ENCODE measurements around the gene PRR32. TPM values are rescaled to one million over a fixed set of nuclear protein-coding genes. Genes with fewer than 3 reads are reported as not detected.

Gene PRR32
- polyA plus RNA-seq, 1 donor from 2014 or later: not detected

- no peak overlapping the region for H3K27ac ChIP-seq (ENCODE audit: low read length)
- no peak overlapping the region for H2AFZ ChIP-seq (ENCODE audit: low read depth, low read length)
- H3K9me3 ChIP-seq (ENCODE audit: low read length): no peaks in the 10 kb centered on the region
- TF ChIP-seq EZH2 (IDR thresholded peaks at IDR 0.05; ENCODE audit: borderline replicate concordance, insufficient read depth, low read length, poor library complexity, severe bottlenecking): no peak
- no peak for TF ChIP-seq EP300 (conservative IDR thresholded peaks at IDR 0.05; ENCODE audit: poor library complexity, severe bottlenecking)
- no peak for TF ChIP-seq POLR2AphosphoS5 (IDR thresholded peaks at IDR 0.05)
- no peak for TF ChIP-seq RAD21 (conservative IDR thresholded peaks at IDR 0.05)
- no peak for TF ChIP-seq SMC3 (conservative IDR thresholded peaks at IDR 0.05; ENCODE audit: poor library complexity)
- TF ChIP-seq REST (IDR thresholded peaks at IDR 0.05; ENCODE audit: borderline replicate concordance): no peak
- no peak for TF ChIP-seq TAF1 (IDR thresholded peaks at IDR 0.05; ENCODE audit: low read depth)
- no peak for TF ChIP-seq CTCF (IDR thresholded peaks at IDR 0.05; ENCODE audit: poor library complexity, severe bottlenecking)
- no peak for TF ChIP-seq MXI1 (conservative IDR thresholded peaks at IDR 0.05; ENCODE audit: poor library complexity, severe bottlenecking)
- no peaks in the 10 kb centered on the region for H3K36me3 ChIP-seq (ENCODE audit: insufficient read depth, low read length)
- H3K79me2 ChIP-seq (replicated peaks; ENCODE audit: insufficient read depth, low read length): no peaks in the 10 kb centered on the region
- H3K4me3 ChIP-seq (ENCODE audit: low read length): no peak overlapping the region
- no peaks in the 10 kb centered on the region for H3K27me3 ChIP-seq (ENCODE audit: insufficient read depth, low read depth, low read length)
- H3K4me2 ChIP-seq (ENCODE audit: low read length): no peak overlapping the region
- no peak overlapping the region for H3K9ac ChIP-seq (ENCODE audit: low read length)
- H4K20me1 ChIP-seq (ENCODE audit: insufficient read depth): no peaks in the 10 kb centered on the region
- H3F3A ChIP-seq (ENCODE audit: insufficient read depth, low read length, poor library complexity, severe bottlenecking): no peaks in the 10 kb centered on the region
- no peaks in the 10 kb centered on the region for H3K9me2 ChIP-seq (ENCODE audit: insufficient read depth, low read length)
Measured at GRCh38 chrX:126815806-126816205, 3.7 kb upstream of the PRR32 start.

GRCh38 chrX:126820700-126821420 is 1.3 kb downstream of the PRR32 start:
- Histone ChIP-seq H3K36me3 (ENCODE audit: insufficient read depth, low read length) (no peaks in the 10 kb centered on the region), H2AFZ (ENCODE audit: low read depth, low read length) (no peak overlapping the region), H3K9me3 (ENCODE audit: low read length) (no peaks in the 10 kb centered on the region), H3K27ac (ENCODE audit: low read length) (no peak overlapping the region), H3K4me3 (ENCODE audit: low read length) (no peak overlapping the region), H4K20me1 (ENCODE audit: insufficient read depth) (no peaks in the 10 kb centered on the region), H3K79me2 (replicated peaks; ENCODE audit: insufficient read depth, low read length) (no peaks in the 10 kb centered on the region), H3K27me3 (ENCODE audit: insufficient read depth, low read depth, low read length) (no peaks in the 10 kb centered on the region), H3K4me2 (ENCODE audit: low read length) (no peak overlapping the region), H3K9me2 (ENCODE audit: insufficient read depth, low read length) (no peaks in the 10 kb centered on the region), H3F3A (ENCODE audit: insufficient read depth, low read length, poor library complexity, severe bottlenecking) (no peaks in the 10 kb centered on the region), H3K9ac (ENCODE audit: low read length) (no peak overlapping the region)
- TF ChIP-seq CTCF (IDR thresholded peaks at IDR 0.05; ENCODE audit: poor library complexity, severe bottlenecking) (no peak), EZH2 (IDR thresholded peaks at IDR 0.05; ENCODE audit: borderline replicate concordance, insufficient read depth, low read length, poor library complexity, severe bottlenecking) (no peak), REST (IDR thresholded peaks at IDR 0.05; ENCODE audit: borderline replicate concordance) (no peak), SMC3 (conservative IDR thresholded peaks at IDR 0.05; ENCODE audit: poor library complexity) (no peak), POLR2AphosphoS5 (IDR thresholded peaks at IDR 0.05) (no peak)

Data from neural cell (in vitro differentiated cells).